BLaER1 treated with 17β-estradiol and CSF1 and Interleukin-3, amounts not matched to agents 10 nM and 100 nM (cell line): Measurements from ENCODE around the gene ANKMY1.
"Not testable (repeated sequence)": the region's sequence is repeated elsewhere in the genome, so short reads cannot be mapped to it uniquely, and the experiment has no call there.

Experiments used
- H3K27ac ChIP-seq, 11 experiments: shearing (Covaris generic); formaldehyde crosslinking; 2 replicates each; pipeline ENCODE4 v1.8.1; 2022
- H3K27me3 ChIP-seq, 11 experiments: shearing (Covaris generic); formaldehyde crosslinking; 2 replicates each; pipeline ENCODE4 v1.8.1; 2022
- H3K36me3 ChIP-seq, 11 experiments: shearing (Covaris generic); formaldehyde crosslinking; 2 replicates each; pipeline ENCODE4 v1.8.1; 2022
- H3K4me1 ChIP-seq, 10 experiments: shearing (Covaris generic); formaldehyde crosslinking; 2 replicates each; pipeline ENCODE4 v1.8.1; 2022
- H3K4me2 ChIP-seq, 11 experiments: shearing (Covaris generic); formaldehyde crosslinking; 2 replicates each; pipeline ENCODE4 v1.8.1; 2022
- H3K4me3 ChIP-seq, 10 experiments: shearing (Covaris generic); formaldehyde crosslinking; 2 replicates each; pipeline ENCODE4 v1.8.1; 2022
- H3K9ac ChIP-seq, 11 experiments: shearing (Covaris generic); formaldehyde crosslinking; 2 replicates each; pipeline ENCODE4 v1.8.1; 2022
- H3K9me3 ChIP-seq, 11 experiments: shearing (Covaris generic); formaldehyde crosslinking; replicated peaks in 1 of 11; 2 replicates each; pipeline ENCODE4 v1.8.1; 2022
- H4K20me1 ChIP-seq, 11 experiments: shearing (Covaris generic); formaldehyde crosslinking; 2 replicates each; pipeline ENCODE4 v1.8.1; 2022
- Cebpa-rat ChIP-seq, 11 experiments: shearing (Covaris generic); IDR thresholded peaks; 2 replicates each; pipeline ENCODE4 v1.8.1; 2022

ANKMY1 gene

DNA sequence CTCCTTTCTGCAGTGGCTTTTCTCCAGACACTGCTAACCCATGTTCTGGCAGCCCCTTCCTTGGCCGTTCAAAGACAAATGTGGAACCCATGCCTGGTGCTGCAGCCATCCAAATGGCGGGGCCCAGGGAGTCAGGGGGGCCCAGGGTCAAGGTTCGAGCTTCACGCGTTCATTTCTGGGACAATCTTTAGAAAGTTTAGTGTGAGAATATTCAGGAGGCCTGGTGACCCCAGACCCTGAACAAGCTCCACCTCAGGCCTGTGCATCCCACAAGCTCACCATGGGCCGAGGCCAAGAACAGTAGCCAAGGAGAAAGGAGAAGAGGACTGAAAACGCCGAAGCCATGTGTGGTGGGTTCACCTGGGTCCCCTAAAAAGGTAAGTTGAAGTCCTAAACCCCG is 54.4 kb downstream of the ANKMY1 start:
- H3K27me3 ChIP-seq = no peaks in the 10 kb centered on the region
- H3K36me3 ChIP-seq = peaks cover 40 to 90% (median 71%) of the 10 kb centered on the region in 11 experiments
- no peak overlapping the region for H3K4me2 ChIP-seq
- no peaks in the 10 kb centered on the region for H3K4me1 ChIP-seq
- H3K27ac ChIP-seq = no peak overlapping the region
- no peak for TF ChIP-seq Cebpa-rat (IDR thresholded peaks at IDR 0.05)
- no peaks in the 10 kb centered on the region for H3K9me3 ChIP-seq
- H3K9ac ChIP-seq = no peak overlapping the region
- peaks cover 0 to 33% (median 0%) of the 10 kb centered on the region in 11 experiments; a peak in 5 of 22 replicates for H4K20me1 ChIP-seq
- H3K4me3 ChIP-seq = no peak overlapping the region

DNA sequence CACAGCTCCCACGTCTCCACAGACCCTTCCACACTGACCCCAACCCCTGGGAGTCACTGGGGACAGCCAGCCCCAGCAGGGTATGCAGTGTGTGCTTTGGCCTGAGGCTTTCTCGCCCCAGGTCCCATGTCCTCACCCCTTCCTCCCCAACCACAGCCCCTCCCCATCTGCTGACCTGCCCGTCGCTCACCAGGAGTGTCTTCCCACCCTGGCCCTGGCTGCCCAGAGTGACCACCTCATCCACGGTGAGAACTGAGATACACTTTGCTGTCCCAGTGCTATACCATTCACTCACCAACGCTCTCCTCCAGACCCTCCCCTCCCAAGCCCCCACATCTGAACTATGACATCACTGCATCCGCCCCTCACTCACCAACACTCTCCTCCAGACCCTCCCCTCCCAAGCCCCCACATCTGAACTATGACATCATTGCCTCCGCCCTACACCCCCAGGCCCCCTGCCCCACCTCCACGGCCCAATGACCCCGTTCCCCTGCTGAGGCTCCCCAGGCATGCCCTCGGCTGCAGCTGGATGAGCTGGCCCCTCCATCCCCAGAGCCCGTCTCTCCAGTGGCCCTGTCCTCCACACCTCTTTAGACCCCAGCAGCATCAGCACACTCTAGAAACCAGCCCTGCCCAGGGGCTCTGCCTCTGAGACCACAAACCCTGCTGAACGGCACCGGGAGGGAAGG is 55.2 kb downstream of the ANKMY1 start:
- H3K4me3 ChIP-seq = no peak overlapping the region
- peaks cover 45 to 89% (median 68%) of the 10 kb centered on the region in 11 experiments for H3K36me3 ChIP-seq
- H3K4me1 ChIP-seq = no peaks in the 10 kb centered on the region
- no peak for TF ChIP-seq Cebpa-rat (IDR thresholded peaks at IDR 0.05)
- no peaks in the 10 kb centered on the region for H3K9me3 ChIP-seq
- no peak overlapping the region for H3K9ac ChIP-seq
- no peaks in the 10 kb centered on the region for H3K27me3 ChIP-seq
- H3K27ac ChIP-seq = no peak overlapping the region
- no peak overlapping the region for H3K4me2 ChIP-seq
- peaks cover 0 to 25% (median 0%) of the 10 kb centered on the region in 11 experiments; a peak in 4 of 22 replicates for H4K20me1 ChIP-seq

DNA sequence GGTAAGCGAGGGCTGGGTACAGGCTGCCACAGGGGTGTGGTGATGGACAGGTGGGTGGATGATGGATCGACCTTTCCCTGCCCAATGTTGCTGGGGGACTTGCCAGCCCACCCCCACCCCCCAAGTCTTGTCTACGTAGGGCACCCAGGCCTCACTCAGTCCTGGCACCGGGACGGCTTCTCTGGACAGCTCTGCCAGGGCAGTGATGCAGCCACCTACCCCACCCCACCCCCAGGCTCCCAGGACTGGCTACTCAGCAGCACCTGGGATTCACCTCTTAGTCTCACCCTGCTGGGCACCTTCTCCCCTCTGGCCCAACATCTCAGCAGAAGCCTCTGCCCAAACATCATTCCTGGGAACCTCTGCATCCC is 55.7 kb downstream of the ANKMY1 start:
- H4K20me1 ChIP-seq = peaks cover 0 to 23% (median 0%) of the 10 kb centered on the region in 11 experiments; a peak in 4 of 22 replicates
- no peak for TF ChIP-seq Cebpa-rat (IDR thresholded peaks at IDR 0.05)
- H3K4me1 ChIP-seq = no peaks in the 10 kb centered on the region
- peaks cover 0 to 3% (median 0%) of the 10 kb centered on the region in 11 experiments; a peak in 2 of 22 replicates for H3K9me3 ChIP-seq
- H3K4me3 ChIP-seq = no peak overlapping the region
- H3K36me3 ChIP-seq = peaks cover 50 to 92% (median 71%) of the 10 kb centered on the region in 11 experiments
- no peak overlapping the region for H3K27ac ChIP-seq
- no peak overlapping the region for H3K4me2 ChIP-seq
- no peaks in the 10 kb centered on the region for H3K27me3 ChIP-seq
- H3K9ac ChIP-seq = no peak overlapping the region

DNA sequence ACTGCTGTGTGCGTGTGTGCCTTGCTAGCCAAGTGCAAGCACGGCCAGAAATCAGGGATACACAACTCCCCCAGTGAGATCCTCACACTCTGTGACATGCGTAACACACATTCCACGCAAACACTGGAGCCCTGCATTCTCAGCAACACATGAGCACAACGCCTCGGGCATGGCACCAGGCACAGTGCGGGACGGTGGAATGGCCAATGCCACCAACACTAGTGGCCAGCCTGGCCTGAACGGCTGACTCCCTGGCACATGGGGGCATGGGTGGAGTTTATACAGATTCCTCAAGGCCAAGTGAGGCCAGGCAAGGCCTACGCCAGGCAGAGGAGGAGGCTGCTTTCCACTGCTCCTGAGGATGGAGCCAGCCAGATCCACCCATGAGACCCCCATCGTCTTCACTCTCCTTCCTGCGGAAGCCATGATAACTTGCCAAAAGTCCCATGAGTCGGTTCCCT is 56.2 kb downstream of the ANKMY1 start:
- Histone ChIP-seq H3K36me3 (peaks cover 55 to 94% (median 76%) of the 10 kb centered on the region in 11 experiments), H3K27ac (no peak overlapping the region), H3K27me3 (no peaks in the 10 kb centered on the region), H3K4me2 (no peak overlapping the region), H4K20me1 (peaks cover 0 to 23% (median 0%) of the 10 kb centered on the region in 11 experiments; a peak in 4 of 22 replicates), H3K4me3 (no peak overlapping the region), H3K4me1 (no peaks in the 10 kb centered on the region), H3K9ac (no peak overlapping the region), H3K9me3 (peaks cover 0 to 7% (median 0%) of the 10 kb centered on the region in 11 experiments; a peak in 4 of 22 replicates)
- TF ChIP-seq Cebpa-rat (IDR thresholded peaks at IDR 0.05) = no peak

DNA sequence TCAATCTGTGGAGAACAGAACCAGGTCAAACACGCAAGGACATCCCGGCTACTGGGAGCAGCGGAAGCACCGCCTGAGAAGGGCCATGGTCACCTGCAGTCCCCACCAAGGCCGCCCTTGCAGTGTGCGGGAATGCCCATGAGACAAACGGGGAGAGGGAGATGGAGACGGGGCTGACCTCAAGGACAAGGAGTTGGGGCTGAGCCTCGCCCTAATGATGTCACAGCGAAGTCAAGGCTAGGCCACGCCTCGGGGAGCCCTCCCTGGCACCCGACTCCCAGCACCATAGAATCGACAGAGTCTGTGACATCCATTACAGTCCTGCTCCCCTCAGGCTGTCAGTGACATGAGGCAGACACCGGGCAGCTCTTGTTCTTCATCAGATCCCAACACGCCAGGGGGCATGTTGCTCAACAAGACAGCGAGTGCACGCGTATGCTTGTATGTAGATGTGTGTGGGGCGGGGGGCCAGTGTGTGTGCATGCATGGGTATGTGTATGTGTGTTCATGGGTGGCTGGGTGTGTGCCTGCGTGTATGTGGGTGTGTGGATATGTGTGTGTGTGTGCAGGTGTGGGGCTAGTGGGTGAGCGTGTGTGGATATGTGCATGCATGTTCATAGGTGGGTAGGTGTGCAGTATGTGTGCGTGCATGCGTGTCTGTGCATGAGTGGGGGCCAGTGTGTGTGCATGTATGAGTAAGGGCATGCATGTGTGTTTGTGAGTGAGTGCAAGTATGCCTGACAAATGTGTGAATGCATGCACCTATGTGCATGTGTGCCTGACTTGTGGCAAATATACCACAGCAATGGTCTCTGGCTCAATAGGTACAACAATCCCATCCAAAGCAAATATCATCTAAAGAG is 57.0 kb downstream of the ANKMY1 start:
- Histone ChIP-seq H3K27me3 (no peaks in the 10 kb centered on the region), H3K36me3 (peaks cover 62 to 94% (median 81%) of the 10 kb centered on the region in 11 experiments), H3K4me1 (no peaks in the 10 kb centered on the region), H3K4me3 (no peak overlapping the region), H3K4me2 (no peak overlapping the region), H4K20me1 (peaks cover 0 to 23% (median 0%) of the 10 kb centered on the region in 11 experiments; a peak in 4 of 22 replicates), H3K9ac (no peak overlapping the region), H3K27ac (no peak overlapping the region), H3K9me3 (peaks cover 0 to 13% (median 2%) of the 10 kb centered on the region in 11 experiments; a peak in 19 of 22 replicates)
- TF ChIP-seq Cebpa-rat (IDR thresholded peaks at IDR 0.05) = no peak

DNA sequence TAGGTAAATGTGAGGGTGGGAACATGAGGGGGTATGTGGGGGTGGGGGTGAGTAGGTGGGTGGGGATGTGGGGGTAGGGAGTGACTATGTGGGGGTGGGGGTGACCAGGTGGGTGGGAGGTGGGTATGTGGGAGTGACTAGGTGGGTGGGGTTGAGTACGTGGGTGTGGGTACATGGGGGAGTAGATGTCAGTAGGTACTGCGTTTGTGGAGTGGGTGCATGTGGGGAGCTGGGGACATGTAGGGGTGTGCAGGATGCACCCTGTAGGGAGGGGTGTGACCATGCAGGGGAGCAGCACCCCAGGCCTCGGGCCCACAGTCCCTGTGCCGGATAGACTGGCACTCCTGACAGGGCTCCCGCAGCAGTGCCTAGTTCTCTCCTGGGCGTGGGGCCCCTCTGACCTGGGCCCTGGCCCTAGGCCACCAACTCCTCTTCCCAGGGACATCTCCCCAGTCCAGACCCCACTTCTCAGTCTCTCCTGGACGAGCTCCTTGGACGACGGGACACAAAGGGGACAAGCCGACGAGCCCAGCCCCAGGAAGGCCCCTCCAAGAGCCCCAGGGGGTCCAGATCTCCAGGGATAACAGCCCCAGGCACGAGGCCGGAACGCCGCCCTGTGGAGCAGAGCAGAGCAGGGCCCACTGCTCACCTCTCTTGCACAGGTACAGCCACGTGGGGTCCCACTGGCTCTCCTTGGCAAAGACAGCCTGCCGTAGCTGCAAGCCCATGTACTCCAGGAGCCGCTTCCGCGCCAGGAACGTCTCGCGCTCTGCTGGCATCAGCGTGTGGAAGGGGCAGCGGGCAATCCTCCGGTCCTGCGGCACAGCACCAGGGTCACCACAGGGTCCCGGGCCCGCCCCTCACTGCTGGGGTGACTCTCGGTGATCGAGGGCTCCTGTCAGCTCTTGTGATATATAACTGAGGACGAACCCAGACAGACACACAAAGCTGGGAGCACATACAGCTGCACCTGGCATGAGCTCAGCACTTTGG is 58.2 kb downstream of the ANKMY1 start:
- Histone ChIP-seq H3K4me1 (no peaks in the 10 kb centered on the region), H4K20me1 (peaks cover 0 to 23% (median 0%) of the 10 kb centered on the region in 11 experiments; a peak in 4 of 22 replicates), H3K9ac (no peak overlapping the region), H3K4me3 (no peak overlapping the region), H3K27ac (no peak overlapping the region), H3K9me3 (peaks cover 12 to 25% (median 14%) of the 10 kb centered on the region in 11 experiments), H3K27me3 (no peaks in the 10 kb centered on the region), H3K36me3 (peaks cover 74 to 94% (median 83%) of the 10 kb centered on the region in 11 experiments), H3K4me2 (no peak overlapping the region)
- TF ChIP-seq Cebpa-rat (IDR thresholded peaks at IDR 0.05) = no peak

DNA sequence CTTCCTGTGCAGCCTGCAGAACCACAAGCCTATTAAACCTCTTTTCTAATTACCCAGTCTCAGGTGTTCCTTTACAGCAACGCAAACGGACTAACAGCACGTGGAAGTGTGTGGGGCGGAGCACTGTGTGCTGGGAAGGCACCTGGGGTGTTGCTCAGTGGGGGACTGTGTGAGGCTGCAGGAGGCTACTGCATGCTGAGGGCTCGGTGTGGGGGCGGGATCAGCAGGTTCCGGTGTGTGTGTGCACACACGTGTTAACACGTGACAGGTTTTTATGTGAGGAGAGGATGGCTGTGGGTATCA is 58.9 kb downstream of the ANKMY1 start:
- no peak overlapping the region for H3K4me2 ChIP-seq
- H3K36me3 ChIP-seq = peaks cover 76 to 94% (median 86%) of the 10 kb centered on the region in 11 experiments
- H3K9me3 ChIP-seq = peaks cover 19 to 32% (median 21%) of the 10 kb centered on the region in 11 experiments
- no peak overlapping the region for H3K9ac ChIP-seq
- no peaks in the 10 kb centered on the region for H3K4me1 ChIP-seq
- no peak overlapping the region for H3K27ac ChIP-seq
- H4K20me1 ChIP-seq = peaks cover 0 to 20% (median 0%) of the 10 kb centered on the region in 11 experiments; a peak in 4 of 22 replicates
- H3K4me3 ChIP-seq = no peak overlapping the region
- TF ChIP-seq Cebpa-rat (IDR thresholded peaks at IDR 0.05) = no peak
- no peaks in the 10 kb centered on the region for H3K27me3 ChIP-seq

DNA sequence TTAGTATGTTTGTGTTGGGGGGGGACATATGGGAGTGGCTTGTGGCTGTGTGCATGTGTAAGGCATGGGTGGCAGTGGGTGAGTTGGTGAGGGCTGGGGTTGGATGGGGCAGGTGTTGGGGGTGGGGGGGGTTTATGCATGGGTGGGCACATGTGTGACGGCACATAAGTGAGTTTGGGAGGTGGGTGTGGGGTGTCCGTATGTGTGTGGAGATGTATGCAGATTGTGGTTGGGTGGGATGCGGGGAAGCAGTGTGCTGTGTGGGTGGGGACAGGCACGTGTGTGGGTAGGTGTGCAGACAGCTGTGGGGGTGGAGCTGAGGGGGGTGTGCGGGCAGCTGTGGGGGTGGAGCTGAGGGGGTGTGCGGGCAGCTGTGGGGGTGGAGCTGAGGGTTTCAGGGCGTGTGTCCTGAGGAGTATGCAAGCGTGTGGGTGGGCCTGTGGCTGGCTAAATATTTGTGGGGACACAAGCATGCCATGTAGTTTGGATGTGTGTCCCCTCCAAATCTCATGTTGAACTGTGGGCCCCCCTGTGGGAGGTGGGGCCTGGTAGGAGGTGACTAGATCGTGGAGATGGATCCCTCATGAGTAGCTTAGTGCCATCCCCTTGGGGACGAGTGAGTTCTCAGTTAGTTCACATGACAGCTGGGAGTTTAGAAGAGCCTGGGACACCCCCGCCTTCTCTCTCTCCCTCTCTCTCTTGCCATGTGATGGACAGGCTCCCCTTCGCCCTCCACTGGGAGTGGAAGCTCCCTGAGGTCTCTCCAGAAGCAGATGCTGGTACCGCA is 59.4 kb downstream of the ANKMY1 start:
- H3K4me2 ChIP-seq = no peak overlapping the region
- no peaks in the 10 kb centered on the region for H3K4me1 ChIP-seq
- peaks cover 0 to 15% (median 0%) of the 10 kb centered on the region in 11 experiments; a peak in 4 of 22 replicates for H4K20me1 ChIP-seq
- no peak overlapping the region for H3K27ac ChIP-seq
- TF ChIP-seq Cebpa-rat (IDR thresholded peaks at IDR 0.05) = no peak
- H3K4me3 ChIP-seq = no peak overlapping the region
- no peaks in the 10 kb centered on the region for H3K27me3 ChIP-seq
- no peak overlapping the region for H3K9ac ChIP-seq
- H3K9me3 ChIP-seq = peaks cover 24 to 37% (median 26%) of the 10 kb centered on the region in 11 experiments
- H3K36me3 ChIP-seq = peaks cover 79 to 94% (median 86%) of the 10 kb centered on the region in 11 experiments

DNA sequence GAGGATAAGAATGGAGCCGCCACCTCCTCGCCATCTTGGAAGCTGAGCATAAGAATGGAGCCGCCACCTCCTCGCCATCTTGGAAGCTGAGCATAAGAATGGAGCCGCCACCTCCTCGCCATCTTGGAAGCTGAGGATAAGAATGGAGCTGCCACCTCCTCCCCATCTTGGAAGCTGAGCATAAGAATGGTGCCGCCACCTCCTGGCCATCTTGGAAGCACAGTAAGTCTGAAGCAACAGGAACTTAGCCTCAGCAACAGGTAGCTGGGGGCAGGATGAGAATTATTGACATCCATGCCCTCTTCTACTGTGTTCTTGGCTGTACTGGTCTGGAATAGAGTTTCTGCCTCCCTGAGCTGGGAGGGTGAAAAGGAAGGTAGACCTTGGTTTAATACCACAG is 60.7 kb downstream of the ANKMY1 start:
- Histone ChIP-seq H3K36me3 (peaks cover 82 to 97% (median 93%) of the 10 kb centered on the region in 11 experiments), H4K20me1 (peaks cover 0 to 15% (median 0%) of the 10 kb centered on the region in 11 experiments; a peak in 4 of 22 replicates), H3K9me3 (peaks cover 37 to 50% (median 39%) of the 10 kb centered on the region in 11 experiments)
- H3K9ac ChIP-seq, H3K4me1 ChIP-seq, H3K4me2 ChIP-seq, H3K4me3 ChIP-seq, H3K27me3 ChIP-seq, H3K27ac ChIP-seq: not testable (repeated sequence)

DNA sequence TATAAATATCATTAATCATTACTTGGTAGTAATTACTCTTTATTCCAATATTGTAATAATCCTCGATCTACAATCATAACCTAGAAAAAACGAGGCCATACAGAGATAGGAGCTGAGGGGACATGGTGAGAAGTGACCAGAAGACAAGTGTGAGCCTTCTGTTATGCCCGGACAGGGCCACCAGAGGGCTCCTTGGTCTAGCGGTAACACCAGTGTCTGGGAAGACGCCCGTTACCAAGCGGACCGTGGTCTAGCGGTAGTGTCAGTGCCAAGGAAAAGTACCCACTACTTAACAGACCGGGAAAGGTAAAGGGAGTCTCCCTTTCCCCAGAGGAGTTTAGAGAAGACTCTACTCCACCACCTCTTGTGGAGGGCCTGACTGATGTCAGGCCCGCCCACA is 62.8 kb downstream of the ANKMY1 start:
- not testable (repeated sequence) for H3K4me2 ChIP-seq, H3K27me3 ChIP-seq, H3K4me1 ChIP-seq, H4K20me1 ChIP-seq, H3K9ac ChIP-seq, H3K4me3 ChIP-seq, H3K27ac ChIP-seq
- peaks cover 74 to 92% (median 82%) of the 10 kb centered on the region in 11 experiments for H3K36me3 ChIP-seq
- H3K9me3 ChIP-seq = peaks cover 54 to 71% (median 60%) of the 10 kb centered on the region in 11 experiments
